HuH-7.5 (cell line): ENCODE results near the gene CDYL.
"Not testable (repeated sequence)": the region's sequence is repeated elsewhere in the genome, so short reads cannot be mapped to it uniquely, and the experiment has no call there.

Source experiments
- DNase-seq: peaks from one replicate; pipeline ENCODE4 v3.0.0; 2011; ENCODE audit warnings: low spot score

CDYL gene

DNA sequence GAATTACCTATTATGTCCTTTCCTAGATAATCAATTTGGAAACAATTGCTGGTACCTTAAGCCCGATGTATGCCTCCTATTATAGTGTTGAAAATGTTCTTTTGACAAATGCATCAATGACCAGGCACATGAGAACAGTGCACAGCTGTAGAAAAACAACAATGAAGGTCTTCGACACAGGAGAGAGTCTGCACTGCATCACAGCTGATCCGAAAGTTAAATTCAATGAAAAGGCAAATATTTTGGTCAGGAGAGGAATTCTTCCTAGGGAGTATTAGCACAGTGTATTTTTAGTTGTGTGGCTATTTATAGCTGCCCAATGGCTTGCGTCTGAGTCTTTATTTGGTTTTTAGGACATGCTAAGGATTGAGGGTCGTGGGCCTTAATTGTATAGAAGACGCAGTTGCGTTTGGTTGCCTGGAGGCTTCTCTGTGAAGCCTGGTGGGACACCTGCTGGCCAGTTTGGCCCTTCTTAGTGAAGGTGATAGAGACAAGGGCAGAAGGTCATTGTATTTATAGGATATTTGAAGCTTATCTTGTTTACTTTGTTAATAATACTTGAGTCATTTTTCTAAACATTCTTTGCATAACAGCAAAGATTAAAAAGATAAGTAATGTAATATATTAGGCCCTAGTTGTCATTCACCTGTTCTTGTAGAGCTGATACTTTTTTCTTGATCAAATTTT is 72.3 kb downstream of the CDYL start:
- DNase-seq = no peak

DNA sequence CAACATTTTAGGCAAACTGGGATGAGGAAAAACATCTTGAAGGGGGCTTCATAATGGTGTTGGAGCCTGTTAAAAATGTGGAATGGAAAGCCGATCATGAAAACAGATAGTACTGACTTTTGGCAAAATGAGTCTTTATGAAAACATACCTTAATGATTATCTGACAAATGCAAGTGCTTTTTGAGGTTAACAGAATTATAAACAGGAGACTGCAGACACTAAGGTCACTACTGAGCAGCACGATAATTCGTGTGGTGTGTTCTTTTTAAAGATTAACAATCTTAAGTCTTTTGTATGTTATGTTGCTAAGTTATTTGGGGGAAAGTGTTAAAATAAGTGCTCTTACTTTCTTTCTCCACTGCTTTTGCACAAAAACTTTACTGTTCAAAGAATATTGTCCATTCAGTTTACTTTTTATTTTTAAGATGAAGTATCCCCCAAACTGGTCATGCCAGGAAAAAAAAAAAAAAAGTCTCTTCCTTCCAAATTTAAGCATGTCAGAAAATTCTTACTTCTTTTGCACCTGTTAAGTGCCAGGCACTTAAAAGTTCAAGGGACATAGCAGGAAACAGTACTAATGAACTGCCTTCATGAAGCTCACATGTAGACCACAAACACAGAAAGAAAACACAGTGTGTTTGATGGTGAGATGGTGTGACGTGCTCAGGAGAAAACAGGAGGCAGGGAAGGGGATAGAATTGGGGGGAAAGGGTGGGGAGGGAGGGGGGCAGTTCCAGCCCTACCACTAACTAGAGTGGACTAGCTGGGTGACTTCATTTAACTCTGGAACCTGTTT is 73.2 kb downstream of the CDYL start:
- no peak for DNase-seq

DNA sequence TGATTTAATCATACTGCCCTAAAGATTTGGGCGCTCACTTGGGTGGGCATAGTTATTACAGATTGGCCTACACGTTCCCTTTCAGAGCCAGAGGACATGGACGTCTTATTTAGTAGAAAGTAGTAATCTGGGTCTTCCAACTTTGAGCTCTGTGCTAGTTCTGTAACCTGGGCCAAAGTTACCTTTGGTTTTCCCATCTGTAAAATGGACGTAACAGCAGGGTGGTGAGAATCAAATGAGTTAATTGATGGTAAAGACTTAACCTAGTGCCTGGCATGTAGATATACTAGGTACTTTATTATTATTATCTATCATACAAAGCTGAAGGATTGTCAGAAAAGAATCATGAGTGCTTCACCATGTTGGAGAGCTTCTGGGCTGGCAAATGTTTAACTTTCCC is 74.8 kb downstream of the CDYL start:
- no peak for DNase-seq

DNA sequence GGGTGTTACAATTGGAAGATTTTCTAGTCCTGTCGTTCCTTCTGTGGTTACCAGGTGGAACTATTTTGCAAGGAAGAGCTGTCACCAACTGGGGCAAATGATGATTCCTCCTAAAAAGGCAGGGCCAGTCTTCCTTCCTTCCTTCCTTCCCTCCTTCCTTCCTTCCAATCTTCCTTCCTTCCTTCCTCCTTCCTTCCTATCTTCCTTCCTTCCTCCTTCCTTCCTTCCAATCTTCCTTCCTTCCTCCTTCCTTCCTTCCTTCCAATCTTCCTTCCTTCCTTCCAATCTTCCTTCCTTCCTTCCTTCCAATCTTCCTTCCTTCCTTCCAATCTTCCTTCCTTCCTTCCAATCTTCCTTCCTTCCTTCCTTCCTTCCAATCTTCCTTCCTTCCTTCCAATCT is 76.0 kb downstream of the CDYL start:
- not testable (repeated sequence) for DNase-seq

DNA sequence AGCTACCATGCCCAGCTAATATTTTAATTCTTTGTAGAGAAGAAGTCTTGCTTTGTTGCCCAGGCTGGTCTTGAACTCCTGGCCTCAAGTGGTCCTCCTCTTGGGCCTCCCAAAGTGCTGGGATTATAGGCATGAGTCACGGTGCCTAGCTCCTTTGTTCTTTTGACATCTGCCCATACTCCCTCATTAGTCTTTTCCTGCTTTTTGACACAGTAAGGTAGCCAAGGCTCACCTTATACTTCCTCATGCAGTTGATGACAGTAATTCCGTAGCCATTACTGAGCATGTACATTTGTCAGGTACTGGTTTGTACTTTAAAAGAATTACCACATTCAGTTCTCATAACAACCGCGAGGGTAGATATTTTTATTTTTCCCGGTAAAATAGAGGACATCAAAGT is 76.7 kb downstream of the CDYL start:
- no peak for DNase-seq

DNA sequence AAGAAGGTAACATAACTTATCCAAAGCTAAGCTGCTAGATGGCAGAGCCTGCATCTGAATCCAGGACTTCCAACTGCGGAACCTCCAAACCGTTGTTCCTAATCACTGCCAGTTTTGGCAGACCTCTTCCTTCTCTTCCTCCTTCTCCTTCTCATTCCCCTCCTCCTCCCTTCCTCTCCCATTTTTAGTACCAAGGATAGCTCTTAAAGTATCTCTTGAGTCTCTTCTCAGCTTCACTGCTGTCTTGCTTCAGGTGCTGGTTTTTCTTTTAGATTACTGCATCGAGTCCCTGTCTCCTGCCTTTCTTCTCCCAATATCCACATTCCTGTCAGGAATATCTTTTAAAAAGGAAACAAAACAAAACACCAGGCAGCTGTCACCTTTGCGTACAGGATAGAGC is 77.1 kb downstream of the CDYL start:
- DNase-seq = no peak

DNA sequence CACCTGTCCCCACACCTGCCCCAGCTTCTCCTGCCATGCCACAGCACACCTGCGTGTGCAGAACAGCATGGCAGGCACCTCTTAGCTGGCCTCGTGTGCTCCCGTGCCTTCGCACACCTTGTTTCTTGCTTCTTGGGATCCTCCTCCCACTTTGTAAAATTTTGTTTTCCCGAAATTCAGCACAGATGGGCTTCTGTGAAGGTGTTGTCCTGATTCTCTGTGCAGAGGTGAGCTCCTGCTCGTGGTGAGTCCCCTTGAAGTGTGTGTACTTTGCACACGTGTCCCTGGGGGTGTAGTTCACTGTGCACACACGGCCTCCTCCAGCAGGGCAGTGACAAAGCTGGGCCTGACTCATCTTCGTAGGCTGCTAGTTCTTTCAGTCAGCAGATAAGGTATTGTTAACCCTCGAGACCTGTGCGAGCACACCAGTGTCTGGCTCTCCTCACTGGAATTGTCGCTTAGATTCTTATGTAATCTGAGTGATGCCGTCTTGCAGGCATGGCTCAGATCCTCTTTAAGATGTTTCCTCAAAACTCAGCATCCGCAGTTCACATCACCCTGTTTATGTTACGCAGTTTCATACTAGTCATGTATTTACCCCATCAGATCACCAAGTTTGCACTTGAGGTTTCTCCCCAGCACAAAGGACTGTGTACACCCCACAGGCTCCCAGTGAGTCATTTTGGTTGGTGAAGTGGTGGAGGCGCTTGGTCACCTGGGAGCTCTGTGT is 77.7 kb downstream of the CDYL start:
- no peak for DNase-seq

DNA sequence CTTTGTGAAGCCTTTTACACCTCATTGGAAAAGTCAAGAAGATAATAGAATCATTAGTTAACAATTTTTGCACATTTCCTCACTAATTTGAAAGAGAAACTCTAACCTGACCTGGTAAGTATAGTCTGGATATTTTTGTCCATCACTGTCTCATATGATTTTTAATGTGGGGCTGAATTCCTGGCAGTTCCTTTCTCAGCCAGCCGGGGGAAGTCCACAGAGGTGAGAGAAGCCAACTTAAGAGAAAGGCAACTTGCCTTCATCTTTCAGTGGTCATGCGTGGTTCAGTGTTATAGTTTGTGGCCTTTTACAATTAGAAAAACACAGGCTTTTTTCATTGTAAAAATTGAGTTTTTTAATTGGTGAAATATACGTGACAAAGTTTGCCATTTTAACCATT is 80.6 kb downstream of the CDYL start:
- DNase-seq = no peak

DNA sequence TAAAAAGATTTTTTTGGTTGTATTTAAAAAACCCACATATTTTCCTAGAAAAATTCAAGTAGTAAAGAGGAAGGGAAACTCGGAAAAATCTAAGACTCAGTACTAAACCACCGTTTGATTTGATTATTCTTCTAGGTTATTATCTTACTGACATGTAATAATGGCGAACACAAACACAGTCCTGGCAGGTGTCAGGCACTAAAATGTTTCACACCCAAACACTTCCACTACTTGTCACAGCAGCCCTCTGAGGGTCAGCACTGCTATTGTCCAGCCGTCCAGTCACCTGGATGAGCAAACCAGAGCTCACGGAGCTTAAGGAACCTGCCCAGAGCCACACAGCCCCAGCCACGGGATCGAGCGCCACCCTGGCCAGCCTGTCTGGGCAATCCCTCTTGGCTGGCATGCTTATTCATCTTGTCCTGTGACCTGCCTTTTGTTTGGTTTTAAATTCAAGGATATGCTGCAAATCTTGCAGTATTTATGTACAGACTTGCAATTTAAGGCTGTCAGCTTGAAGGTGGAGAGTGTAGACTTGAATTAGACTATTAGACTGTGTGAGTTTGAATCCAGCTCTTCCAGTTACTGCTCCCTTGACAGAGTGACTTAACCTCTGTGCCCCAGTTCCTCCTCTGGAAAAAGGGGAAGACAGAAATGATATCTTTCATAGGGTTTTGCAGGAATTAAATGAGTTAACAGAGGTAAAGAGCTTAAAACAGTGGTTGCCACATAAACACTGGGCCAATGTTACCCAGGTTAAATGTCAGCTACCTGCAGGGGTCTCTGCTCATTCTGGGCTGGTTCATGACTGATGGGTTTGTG is 82.2 kb downstream of the CDYL start:
- DNase-seq = no peak

DNA sequence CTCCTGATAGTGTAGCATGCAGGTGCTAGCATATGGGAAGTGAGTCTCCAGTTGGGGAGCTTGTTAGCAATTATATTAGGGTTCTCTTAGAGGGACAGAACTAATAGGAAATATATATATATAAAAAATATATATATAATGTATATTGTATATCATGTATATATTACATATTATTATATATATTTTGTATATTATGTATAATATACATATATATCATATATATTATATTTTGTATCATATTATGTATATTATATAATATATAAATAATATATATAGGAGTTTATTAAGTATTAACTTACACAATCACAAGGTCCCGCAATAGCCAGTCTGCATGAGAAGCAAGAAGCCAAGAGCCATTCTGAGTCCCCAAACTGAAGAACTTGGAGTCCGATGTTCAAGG is 84.2 kb downstream of the CDYL start:
- no peak for DNase-seq

DNA sequence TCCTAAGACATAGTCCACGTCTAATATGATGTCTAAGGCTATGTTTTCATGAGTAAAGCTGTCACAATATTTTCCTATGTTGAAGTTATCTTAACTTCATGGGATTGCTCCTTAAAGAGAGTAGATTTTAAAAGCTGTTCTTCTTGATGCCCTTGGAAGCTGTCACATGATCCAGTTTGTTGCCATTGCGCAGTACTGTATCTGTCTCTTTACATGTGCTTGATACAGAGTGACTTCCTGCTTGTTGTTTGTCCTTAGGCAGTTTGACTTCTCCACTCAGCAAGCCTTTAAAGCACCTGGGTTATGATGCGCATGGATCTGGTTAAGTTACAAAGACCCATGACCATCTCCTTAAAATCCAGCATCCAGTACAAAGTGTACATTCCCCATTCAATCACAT is 85.4 kb downstream of the CDYL start:
- no peak for DNase-seq

DNA sequence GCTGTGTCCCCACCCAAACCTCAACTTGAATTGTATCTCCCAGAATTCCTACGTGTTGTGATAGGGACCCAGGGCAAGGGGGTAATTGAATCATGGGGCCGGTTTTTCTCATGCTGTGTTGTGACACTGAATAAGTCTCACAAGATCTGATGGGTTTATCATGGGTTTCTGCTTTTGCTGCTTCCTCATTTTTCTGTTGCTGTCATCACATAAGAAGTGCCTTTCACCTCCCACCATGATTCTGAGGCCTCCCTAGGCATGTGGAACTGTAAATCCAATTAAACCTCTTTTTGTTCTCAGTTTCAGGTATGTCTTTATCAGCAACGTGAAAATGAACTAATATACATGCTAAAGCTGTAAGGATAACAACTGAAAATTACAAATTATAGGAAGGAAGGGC is 88.3 kb downstream of the CDYL start:
- DNase-seq = no peak

DNA sequence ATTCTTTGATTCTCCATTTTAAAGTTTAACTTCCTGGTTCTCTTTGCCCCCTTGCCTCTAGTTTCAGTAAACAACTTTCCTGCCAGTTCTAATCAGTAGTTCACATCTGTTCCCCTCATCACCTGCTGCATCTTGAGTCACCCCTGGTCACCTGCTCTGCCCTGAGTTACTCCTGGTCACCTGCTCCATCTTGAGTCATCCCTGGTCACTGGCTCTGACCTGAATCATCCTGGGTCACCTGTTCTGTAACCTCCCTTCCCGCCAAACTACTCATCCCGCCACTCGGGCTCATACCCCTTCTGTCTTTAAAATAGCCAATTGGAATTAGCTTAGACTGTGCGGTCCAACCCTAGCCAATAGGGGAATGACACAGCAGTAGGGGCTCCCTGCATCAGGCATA is 88.8 kb downstream of the CDYL start:
- DNase-seq = not testable (repeated sequence)

DNA sequence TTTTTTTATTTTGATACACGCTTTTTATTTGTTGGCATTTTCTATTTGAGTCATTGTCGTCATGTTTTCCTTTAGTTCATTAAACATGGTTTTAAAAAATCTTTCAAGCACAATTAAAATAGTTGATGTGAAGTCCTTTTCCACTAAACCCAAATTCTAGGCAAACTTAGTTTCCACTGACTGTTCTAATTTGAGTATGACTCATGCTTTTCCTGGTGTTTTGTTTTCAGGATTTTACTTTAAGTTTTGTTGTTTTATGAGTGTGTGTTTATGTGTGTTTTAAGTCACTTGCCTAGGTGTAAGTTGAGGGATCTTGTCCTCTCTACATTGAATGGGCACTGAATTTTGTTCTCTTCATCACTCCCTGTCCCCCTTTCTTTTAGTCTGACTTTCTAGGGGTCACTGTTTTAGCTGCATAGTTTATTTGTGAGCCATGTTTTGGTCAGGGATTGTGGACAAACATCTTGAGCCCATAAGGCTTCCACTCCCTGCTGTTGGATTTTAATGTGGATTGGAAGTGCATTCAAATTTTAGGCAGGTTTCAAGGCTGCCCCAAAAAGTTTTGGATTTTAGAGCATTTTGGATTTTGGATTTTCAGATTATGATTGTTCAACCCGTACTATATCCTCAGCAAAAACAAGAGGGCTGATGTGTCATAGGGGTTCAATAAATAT is 94.8 kb downstream of the CDYL start:
- DNase-seq = no peak

DNA sequence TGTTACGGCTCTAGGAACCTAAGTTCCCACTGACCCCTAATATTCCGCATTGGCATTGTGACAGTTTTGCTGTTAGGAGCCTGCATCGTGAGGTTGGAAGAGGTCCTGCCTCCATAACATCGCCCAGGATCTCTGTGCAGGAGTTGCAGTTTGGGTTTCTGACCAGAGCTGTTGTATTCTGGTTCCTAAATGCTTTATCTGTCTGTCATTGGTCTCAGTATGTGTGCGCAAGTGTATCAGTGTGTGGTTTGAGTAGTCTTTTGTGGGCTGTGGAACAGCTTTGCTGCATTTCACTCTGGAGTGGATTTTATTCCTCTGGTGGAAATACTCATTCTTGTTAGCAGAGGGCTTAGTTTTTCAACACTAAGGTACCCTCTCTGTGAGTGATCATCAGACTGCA is 95.6 kb downstream of the CDYL start:
- DNase-seq = no peak

DNA sequence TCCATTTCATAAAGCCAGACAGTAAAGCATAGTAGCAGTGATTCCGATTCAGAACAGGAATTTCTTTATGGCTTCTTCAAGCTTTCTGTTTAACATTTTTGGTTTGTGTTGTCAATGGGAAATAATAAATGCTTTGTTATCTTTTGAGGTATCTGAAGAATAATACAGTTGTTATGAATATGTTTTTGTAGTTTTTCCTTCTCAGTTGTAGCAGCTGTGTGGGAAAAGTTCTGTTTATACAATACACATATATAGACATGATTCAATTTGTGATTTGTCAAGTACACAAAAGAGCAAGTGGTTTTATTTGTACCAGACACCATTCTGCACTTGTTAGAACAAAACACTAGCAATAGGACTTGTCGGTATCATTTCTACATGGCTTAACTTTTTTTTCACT is 96.6 kb downstream of the CDYL start:
- no peak for DNase-seq

DNA sequence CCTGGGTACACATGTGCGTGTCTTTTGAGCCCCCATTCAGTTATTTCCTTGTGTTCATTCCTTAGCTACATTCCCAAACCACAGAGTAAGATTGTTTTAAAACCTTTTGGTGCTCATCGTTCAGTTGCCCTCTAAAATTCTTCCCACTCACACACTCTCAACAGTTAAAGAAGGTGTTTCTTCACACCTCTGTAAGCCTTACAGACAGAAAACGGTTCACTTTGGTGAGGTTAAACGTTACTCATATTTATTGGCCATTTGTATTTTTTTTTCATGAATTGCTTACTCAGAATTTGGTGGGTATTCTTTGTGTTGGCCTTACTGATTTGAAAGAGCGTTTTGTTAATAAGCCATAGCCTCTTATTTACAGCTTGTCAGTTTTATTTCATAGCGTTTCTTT is 97.7 kb downstream of the CDYL start:
- DNase-seq = no peak

DNA sequence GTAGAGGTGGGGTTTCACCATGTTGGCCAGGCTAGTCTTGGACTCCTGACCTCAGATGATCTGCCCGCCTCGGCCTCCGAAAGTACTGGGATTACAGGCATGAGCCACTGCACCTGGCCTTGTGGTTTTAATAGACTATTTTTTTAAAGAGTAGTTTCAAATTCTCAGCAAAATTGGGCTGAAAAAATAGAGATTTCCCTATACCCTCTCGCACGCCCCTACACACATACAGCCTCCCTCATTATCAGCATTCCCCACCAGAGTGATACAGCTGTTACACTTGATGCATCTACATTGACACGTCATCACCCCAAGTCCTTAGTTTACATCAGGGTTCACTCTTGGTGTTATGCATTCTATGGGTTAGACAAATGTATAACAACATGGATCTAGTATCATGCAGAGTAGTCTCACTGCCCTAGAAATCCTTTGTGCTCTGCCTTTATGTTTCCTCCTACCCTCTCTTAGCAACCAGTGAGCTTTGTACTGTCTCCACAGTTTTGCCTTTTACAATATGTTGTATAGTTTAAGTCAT is 103.6 kb downstream of the CDYL start:
- no peak for DNase-seq

DNA sequence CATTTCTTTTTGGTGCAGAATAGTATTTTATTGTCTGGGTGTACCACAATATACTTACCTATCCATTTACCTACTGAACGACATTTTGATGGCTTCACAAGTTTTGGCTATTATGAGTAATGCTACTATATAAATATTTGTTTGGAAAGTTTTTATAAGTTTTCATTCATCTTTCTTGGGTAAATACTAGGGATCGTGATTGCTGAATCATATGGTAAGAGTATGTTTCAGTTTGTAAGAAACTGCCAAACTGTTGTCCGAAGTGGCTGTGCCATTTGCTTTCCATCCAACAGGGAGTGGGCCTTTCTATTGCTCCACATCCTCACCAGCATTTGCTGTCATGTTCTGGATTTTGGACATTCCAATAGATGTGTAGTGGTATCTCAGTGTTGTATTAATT is 104.2 kb downstream of the CDYL start:
- no peak for DNase-seq

DNA sequence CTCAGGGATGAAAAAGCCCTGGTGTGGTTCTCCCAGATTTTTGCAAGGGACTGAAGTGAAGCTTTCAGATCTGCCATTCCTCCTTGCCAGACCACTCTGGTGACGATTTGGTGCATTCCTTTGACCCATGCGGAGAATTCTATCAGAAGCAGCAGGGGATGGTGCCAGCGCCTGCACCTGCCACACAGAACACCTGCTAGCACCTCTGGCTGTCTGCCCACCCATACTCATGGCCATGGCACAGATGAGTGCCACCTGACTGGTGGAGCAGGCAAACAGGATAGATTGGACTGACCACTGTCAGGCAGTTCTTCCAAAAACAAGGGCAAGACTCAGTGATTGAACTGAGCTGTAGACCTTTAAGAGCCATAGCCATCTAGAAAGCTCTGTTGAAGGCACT is 107.1 kb downstream of the CDYL start:
- no peak for DNase-seq

DNA sequence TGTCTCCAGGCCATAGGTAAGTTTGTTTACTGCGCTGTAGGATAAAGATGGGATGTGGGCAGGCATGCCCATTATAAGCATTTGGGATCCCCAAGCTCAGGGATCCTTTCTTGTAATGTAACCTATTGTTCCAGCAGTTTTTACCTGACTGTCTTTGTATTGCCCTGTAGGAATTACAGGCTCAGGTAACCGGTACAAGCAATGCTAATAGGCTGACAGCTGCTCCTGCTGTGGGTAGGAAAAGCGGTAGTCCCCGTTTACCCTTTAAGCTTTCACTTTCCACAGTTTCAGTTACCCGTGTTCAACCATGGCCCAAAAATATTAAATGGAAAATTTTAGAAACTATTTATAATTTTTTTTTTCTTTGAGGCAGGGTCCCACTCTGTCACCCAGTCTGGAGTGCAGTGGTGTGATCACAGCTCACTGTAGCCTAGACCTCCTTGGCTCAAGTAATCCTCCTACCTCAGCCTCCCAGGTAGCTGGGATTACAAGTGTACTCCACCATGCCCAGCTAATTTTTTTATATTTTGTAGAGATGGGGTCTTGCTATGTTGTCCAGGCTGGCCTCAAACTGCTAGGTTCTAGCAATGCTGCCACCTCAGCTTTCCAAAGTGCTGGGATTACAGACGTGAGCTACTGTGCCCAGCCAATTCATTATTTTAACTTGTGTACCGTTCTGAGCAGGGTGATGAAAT is 108.6 kb downstream of the CDYL start:
- no peak for DNase-seq
